NCI-H2227 (cell line): ENCODE data around the gene DOCK7.

Experiments
- DNase-seq: peaks from one replicate; lab custom pipeline; 2025; ENCODE audit not compliant: unreplicated experiment; lab: John Stamatoyannopoulos, UW

DOCK7 gene

GRCh38 chr1:62467092-62467491 is 221.1 kb downstream of the DOCK7 start:
- no peak for DNase-seq

- DNase-seq = no peak
Measured at GRCh38 chr1:62462370-62462769, 225.8 kb downstream of the DOCK7 start.

GRCh38 chr1:62457955-62458354 is 230.2 kb downstream of the DOCK7 start:
- DNase-seq = peak; percentile 24

- no peak for DNase-seq
Measured at GRCh38 chr1:62452951-62453350, 235.2 kb downstream of the DOCK7 start.

- DNase-seq = no peak
Measured at GRCh38 chr1:62450301-62450700, 237.9 kb downstream of the DOCK7 start.

- no peak for DNase-seq
Measured at GRCh38 chr1:62448221-62448933, 239.8 kb downstream of the DOCK7 start.

GRCh38 chr1:62444701-62445100 is 243.5 kb downstream of the DOCK7 start:
- no peak for DNase-seq

- DNase-seq = no peak
Measured at GRCh38 chr1:62439652-62440371, 248.4 kb downstream of the DOCK7 start.

- DNase-seq = peak; percentile 32
Measured at GRCh38 chr1:62438163-62438562, 250.0 kb downstream of the DOCK7 start.

- DNase-seq = peak; percentile 68
Measured at GRCh38 chr1:62437273-62437940, 250.8 kb downstream of the DOCK7 start.

- peak; percentile 100 for DNase-seq
Measured at GRCh38 chr1:62436466-62437272, 251.5 kb downstream of the DOCK7 start, which contains the start of gene USP1. TSS of gene USP1 (plus strand) at chr1:62437049. CDS start at chr1:62439868, 2,819 bp downstream.

- peak; percentile 100 for DNase-seq
Measured at GRCh38 chr1:62436039-62436465, 252.1 kb downstream of the DOCK7 start.

GRCh38 chr1:62435231-62436038 is 252.8 kb downstream of the DOCK7 start:
- peak; percentile 86 for DNase-seq

GRCh38 chr1:62434618-62435001 is 253.6 kb downstream of the DOCK7 start:
- no peak for DNase-seq

GRCh38 chr1:62433861-62434617 is 254.1 kb downstream of the DOCK7 start:
- no peak for DNase-seq

- no peak for DNase-seq
Measured at GRCh38 chr1:62429581-62429980, 258.6 kb downstream of the DOCK7 start.

GRCh38 chr1:62428351-62428750 is 259.8 kb downstream of the DOCK7 start:
- no peak for DNase-seq

- no peak for DNase-seq
Measured at GRCh38 chr1:62426794-62427193, 261.4 kb downstream of the DOCK7 start.

- no peak for DNase-seq
Measured at GRCh38 chr1:62426237-62426636, 261.9 kb downstream of the DOCK7 start.
